Duodenal mucosa (tissue), 2 donors: ENCODE measurements around the gene CETN2.

ENCODE experiments used
- H3K27ac ChIP-seq: one replicate; pipeline ENCODE4 v1.7.0; 2013; ENCODE audit warnings: low read depth, low read length
- H3K27me3 ChIP-seq, 2 donors: one replicate each; pipeline ENCODE4 v1.7.0; 2013; ENCODE audit warnings: low read length in 2 of 2, control low read depth in 1 of 2; ENCODE audit not compliant: insufficient read depth in 2 of 2, control insufficient read depth in 1 of 2
- H3K36me3 ChIP-seq, 2 donors: one replicate each; pipeline ENCODE4 v1.7.0; 2013; ENCODE audit warnings: low read length in 2 of 2, control low read depth in 1 of 2; ENCODE audit not compliant: insufficient read depth in 2 of 2, control insufficient read depth in 1 of 2
- H3K4me1 ChIP-seq, 2 donors: one replicate each; pipeline ENCODE4 v1.7.0; 2013; ENCODE audit warnings: low read length in 2 of 2, control low read depth in 1 of 2; ENCODE audit not compliant: insufficient read depth in 2 of 2, control insufficient read depth in 1 of 2
- H3K4me3 ChIP-seq, 2 donors: one replicate each; pipeline ENCODE4 v1.7.0; 2013; ENCODE audit warnings: low read length in 2 of 2, low read depth in 1 of 2
- H3K9ac ChIP-seq, 2 donors: one replicate each; pipeline ENCODE4 v1.7.0; 2013; ENCODE audit warnings: low read length in 2 of 2, low read depth in 1 of 2
- H3K9me3 ChIP-seq, 2 donors: one replicate each; pipeline ENCODE4 v1.7.0; 2013; ENCODE audit warnings: low read length in 2 of 2, control low read depth in 1 of 2; ENCODE audit not compliant: control insufficient read depth in 1 of 2

Gene CETN2

DNA sequence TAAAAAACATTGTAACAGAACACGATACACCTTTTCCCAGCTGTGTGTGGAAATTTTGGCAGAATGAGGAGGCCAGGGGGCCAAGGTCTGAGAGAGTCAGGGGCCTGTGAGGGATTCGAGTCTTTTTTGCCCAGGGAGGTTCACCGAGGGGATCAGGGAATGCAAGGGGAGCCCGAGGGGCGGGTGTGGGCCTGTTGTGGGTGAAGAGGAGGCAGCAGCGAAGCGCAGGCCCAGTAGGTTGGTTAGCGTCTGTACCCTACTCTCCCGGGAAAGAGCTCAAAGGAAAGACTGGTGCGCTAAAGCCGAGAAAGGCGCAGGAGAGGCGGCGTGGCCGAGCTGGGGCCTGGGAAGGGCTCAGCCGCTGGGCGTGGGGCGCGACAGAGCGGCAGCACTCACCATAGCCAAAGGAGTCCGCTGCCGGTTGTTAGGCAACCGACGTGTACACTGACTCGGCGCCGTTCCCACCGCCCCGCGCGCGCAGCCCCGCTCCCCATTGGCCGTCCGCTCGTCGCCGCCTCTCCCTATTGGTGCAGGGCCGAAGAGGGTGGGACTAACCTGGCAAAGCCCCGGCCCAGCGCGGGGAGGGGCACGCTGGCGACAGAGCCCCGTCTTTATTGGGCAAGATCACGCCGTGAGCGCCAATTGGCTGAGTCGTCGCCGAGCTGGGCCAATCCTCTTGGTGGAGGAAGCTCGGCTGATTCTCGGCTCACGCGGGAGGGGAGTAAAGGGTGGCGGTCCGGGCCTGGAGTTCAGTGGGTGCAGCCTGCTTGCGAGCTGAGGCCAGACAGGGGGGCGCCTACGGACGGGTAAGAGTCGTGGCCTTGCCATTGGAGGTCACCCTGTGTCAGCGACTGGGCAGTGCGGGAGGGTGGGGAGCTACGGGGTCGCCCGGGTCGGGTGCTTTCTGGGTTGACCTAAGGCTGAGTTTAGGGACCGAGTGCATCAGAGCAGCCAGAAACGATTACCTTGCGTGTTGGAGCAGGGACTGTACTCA is at the start of gene CETN2, which contains the start of gene NSDHL:
Gene CETN2 (minus strand): TSS at position 446 of the 994 bp plus-strand sequence. CDS start 47 bp downstream, at position 399.
Gene NSDHL (plus strand): TSS at position 752 of the 994 bp plus-strand sequence. CDS start 15,262 bp downstream, outside the sequence.
- H3K9ac ChIP-seq: peak within 1 kb of the TSS; percentile 76 to 83
- H3K4me3 ChIP-seq: peak within 1 kb of the TSS; percentile 87 to 88
- no peaks in the 10 kb centered on the region for H3K36me3 ChIP-seq
- no peaks in the 10 kb centered on the region for H3K27me3 ChIP-seq
- peaks cover 18 to 19% of the 10 kb centered on the region in 2 donors for H3K4me1 ChIP-seq
- no peaks in the 10 kb centered on the region for H3K9me3 ChIP-seq
- H3K27ac ChIP-seq: no peak within 1 kb of the TSS

DNA sequence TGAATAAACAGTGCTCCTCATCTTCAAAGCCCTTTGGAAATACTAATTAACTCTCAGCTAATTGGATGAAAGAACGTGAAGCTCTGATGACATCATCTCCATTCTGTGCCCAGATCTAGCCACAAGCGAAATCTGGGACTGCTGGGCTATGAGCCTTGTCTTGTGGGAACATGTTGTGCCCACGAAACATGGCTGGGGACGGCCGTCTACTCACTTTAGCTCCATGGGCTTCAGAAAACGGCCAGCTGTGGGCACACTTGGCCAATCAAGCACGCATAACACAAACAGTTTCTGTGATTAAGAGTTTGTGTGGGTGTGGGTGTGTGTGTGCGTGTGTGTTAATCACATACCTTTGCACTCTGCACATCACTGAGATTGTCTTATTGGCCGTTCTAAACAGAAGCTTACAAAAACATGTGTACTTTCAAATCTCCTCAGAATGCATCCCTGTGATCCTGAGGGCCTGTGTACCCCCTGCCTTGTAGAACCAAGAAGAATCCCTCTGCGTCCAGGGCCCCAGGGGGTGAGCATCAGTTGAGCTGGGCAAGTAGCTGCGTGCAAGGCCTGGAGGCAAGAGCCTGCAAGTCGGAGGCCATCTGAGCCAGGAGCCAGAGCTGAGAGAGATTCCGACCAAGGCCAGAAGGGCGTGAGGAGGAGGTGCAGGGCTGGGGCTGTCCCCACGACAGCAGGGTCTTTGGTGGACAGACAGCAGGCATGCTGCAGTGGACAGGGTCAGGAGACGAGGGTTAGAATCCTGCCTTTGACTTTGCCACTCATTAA is 48.6 kb upstream of the CETN2 start:
- Histone ChIP-seq H3K4me1 (no peaks in the 10 kb centered on the region), H3K36me3 (no peaks in the 10 kb centered on the region), H3K27ac (no peak overlapping the region), H3K27me3 (no peaks in the 10 kb centered on the region), H3K9ac (no peak overlapping the region), H3K4me3 (no peak overlapping the region), H3K9me3 (no peaks in the 10 kb centered on the region)

DNA sequence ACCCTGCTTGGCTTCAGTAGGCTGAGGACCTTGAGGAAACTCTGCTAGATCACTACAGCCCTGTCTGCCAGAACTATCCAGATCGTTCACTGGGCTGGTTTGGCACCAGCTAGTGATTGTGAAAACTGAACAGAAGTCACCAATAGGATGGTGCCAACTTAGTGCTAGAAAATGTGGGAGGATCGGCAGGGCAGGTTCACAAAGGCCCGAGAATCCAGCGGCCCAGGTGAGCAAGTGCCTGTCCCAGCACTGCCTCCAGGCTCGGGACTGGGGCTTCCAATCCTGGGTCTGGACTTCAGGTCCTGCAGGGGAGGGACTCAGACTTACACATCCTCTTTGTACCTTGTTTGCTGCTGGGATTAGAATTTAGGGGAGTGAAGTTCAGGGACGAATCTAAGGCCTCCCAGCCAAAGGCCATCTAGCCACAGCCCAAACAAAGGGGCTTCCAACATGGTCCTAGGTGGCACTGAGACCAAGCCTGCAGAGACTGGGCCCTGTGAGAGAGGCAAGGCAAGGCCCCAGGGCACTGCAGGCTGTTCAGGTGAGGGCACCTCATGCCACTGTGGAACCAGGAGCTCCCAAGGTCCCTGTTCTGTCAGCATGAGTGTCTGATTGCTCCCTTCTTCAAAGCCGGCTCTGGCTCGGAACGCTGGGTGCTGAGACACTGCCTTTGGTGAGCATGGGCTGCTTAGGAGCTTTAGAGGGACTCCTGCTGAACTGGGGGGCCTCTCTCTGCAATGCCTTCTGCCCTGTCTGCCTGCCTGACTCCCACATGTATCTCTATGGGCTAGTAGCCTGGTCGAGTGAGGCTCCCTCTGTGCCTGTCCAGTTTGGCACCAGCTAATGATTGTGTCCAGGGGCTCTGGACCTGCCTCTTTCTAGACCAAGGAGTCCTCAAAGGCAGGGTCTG is 46.6 kb upstream of the CETN2 start:
- Histone ChIP-seq H3K36me3 (no peaks in the 10 kb centered on the region), H3K9ac (no peak overlapping the region), H3K4me1 (no peaks in the 10 kb centered on the region), H3K9me3 (no peaks in the 10 kb centered on the region), H3K4me3 (no peak overlapping the region), H3K27me3 (no peaks in the 10 kb centered on the region), H3K27ac (no peak overlapping the region)

DNA sequence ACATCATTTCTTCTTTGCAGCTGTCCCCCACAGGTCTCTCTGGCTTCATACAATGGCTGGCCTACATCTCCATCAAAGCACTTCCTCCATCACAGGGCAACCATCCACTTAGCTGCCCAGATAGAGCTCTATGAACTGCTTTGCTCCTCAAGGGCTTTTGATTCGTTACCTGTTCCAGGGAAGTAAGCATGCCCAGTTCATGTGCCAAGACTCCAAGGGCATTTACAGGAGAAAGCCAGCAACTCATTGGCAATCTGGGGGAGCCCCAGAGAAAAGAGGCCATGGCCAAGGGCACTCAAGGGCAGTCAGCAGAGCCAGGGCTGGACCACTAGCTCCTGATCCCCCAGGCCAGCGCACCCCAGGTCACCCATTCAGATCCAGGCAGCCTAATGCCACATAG is 42.8 kb upstream of the CETN2 start:
- Histone ChIP-seq H3K9ac (no peak overlapping the region), H3K27me3 (no peaks in the 10 kb centered on the region), H3K36me3 (peaks cover 16 to 22% of the 10 kb centered on the region in 2 donors), H3K9me3 (no peaks in the 10 kb centered on the region), H3K27ac (no peak overlapping the region), H3K4me3 (no peak overlapping the region), H3K4me1 (no peaks in the 10 kb centered on the region)

DNA sequence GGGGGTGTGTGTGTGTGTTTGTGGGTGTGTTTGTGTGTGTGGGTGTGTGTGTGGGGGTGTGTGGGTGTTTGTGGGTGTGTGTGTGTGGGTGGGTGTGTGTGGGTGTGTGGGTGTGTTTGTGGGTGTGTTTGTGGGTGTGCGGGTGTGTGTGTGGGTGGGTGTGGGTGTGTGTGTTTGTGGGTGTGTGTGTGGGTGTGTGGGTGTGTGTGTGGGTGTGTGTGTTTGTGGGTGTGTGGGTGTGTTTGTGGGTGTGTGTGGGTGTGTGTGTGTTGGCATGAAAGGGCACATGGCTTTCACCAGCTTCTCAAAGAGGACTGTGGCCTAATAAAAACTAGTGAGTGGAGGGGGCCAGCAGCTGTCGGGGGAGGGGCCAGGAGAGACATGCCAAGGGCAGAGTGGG is 42.0 kb upstream of the CETN2 start:
- Histone ChIP-seq H3K4me1 (no peaks in the 10 kb centered on the region), H3K27me3 (no peaks in the 10 kb centered on the region), H3K9ac (no peak overlapping the region), H3K27ac (no peak overlapping the region), H3K36me3 (peaks cover 16 to 26% of the 10 kb centered on the region in 2 donors), H3K4me3 (no peak overlapping the region), H3K9me3 (no peaks in the 10 kb centered on the region)

DNA sequence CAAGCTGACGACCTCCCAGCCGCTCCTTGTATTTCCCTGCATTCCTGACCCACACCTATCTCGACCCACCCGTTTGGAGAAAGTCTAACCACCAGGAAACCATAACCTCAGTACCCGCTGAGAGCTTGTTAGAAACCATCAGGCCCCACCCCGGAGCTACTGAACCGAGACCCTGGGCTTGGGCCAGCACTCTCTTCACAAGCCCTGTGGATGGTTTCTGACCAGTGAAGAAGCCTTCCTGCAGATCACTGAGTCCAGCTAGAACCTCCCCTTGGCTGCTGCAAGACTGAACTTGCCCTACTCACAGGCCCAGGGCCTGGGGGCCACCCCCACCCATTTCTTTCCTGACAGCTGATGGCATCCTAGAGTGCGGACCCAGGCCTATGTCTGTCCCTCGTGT is 40.7 kb upstream of the CETN2 start:
- peaks cover 17 to 37% of the 10 kb centered on the region in 2 donors for H3K36me3 ChIP-seq
- H3K9me3 ChIP-seq: no peaks in the 10 kb centered on the region
- no peak overlapping the region for H3K9ac ChIP-seq
- no peak overlapping the region for H3K4me3 ChIP-seq
- no peaks in the 10 kb centered on the region for H3K4me1 ChIP-seq
- no peaks in the 10 kb centered on the region for H3K27me3 ChIP-seq
- no peak overlapping the region for H3K27ac ChIP-seq

DNA sequence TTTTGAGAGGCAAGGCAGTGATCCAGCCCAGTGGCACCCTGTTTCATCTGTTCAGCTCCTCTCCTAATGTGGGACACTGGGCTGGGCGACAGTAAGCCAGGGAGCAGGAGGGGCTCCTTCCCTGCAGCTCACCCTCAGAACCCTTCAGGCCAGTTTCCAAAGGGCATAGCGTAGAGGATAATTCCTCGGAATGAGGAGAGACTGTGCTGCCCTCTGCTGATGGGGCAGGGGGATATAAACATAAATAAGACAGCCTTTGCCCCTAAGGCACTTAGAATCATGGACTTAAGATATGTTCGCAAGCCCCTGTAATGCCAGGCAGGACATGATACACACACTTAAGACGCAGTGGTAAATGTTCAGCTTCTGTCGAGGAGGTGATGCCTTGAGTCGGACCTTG is 39.4 kb upstream of the CETN2 start:
- H3K4me1 ChIP-seq: no peaks in the 10 kb centered on the region
- H3K27me3 ChIP-seq: no peaks in the 10 kb centered on the region
- no peak overlapping the region for H3K4me3 ChIP-seq
- no peak overlapping the region for H3K9ac ChIP-seq
- no peak overlapping the region for H3K27ac ChIP-seq
- H3K9me3 ChIP-seq: no peaks in the 10 kb centered on the region
- peaks cover 22 to 49% of the 10 kb centered on the region in 2 donors for H3K36me3 ChIP-seq

DNA sequence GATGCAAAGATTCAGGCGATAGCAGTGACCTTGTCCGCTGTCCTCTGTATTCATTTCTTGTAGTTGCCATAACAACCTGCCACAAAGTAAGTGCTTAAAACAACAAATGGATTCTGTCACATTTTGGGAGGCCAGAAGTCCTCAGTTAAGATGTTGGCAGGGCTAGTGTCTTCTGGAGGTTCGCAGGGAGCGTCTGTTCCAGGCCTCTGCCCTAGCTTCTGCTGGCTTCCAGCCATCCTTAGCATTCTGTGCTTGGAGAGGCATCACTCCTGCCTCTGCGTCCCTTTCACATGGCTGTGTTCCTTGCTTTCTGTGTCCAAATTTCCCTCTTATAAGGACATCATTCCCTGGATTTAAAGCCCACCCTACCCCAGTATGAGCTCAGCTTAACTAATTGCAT is 35.8 kb upstream of the CETN2 start:
- H3K36me3 ChIP-seq: peaks cover 30 to 70% of the 10 kb centered on the region in 2 donors
- no peak overlapping the region for H3K9ac ChIP-seq
- H3K27ac ChIP-seq: no peak overlapping the region
- H3K9me3 ChIP-seq: no peaks in the 10 kb centered on the region
- no peak overlapping the region for H3K4me3 ChIP-seq
- H3K4me1 ChIP-seq: no peaks in the 10 kb centered on the region
- no peaks in the 10 kb centered on the region for H3K27me3 ChIP-seq

DNA sequence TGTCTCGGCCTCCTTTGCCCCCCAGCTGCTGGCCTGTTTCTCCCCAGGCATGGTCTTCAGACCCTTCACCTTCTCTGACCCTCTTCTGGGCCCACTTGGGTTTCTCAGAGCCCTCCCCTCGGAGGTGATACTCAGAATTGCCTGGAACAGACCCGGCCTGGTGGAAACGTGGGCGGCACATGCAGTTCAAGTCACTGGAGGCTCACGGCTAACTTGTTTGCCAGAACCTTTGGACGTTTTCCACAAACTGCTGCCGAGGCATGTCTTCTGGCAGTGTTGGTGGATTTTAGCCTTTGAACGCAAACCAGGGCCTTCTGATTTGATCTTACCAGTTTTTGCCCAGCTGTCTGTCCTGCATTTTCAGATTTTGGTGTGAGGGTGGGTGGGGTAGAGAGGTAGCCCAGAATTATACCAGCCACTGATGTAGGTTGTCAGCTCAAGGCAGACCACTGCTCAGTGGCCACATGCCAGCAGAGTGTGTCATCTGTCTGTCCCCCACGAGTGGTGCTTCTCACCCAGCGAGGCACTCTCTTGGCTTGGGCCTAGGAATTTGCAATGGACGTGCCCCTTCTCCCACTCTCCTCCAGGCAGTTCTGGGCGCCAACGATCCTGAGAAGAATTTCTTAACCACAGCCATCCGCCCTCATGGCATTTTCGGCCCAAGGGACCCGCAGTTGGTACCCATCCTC is 34.8 kb upstream of the CETN2 start:
- H3K4me3 ChIP-seq: no peak overlapping the region
- H3K9ac ChIP-seq: no peak overlapping the region
- no peaks in the 10 kb centered on the region for H3K9me3 ChIP-seq
- H3K27ac ChIP-seq: no peak overlapping the region
- no peaks in the 10 kb centered on the region for H3K27me3 ChIP-seq
- H3K36me3 ChIP-seq: peaks cover 30 to 73% of the 10 kb centered on the region in 2 donors
- no peaks in the 10 kb centered on the region for H3K4me1 ChIP-seq
